Measurements from ENCODE around the gene VAC14. TPM values are rescaled to one million over a fixed set of nuclear protein-coding genes. Genes with fewer than 3 reads are reported as not detected.
A peak's percentile ranks its signal among the peaks of the same experiment; 100 is the strongest.

Gene VAC14
- total RNA-seq, 3 donors from 2014 or later = 32.3 to 35.1 (median 32.8) TPM

GRCh38 chr16:70789595-70790447, 11.1 kb downstream of the VAC14 start:
- Histone ChIP-seq H3K4me1 (ENCODE audit: low read depth) (no peaks in the 10 kb centered on the region), H3K36me3 (ENCODE audit: low read depth) (peaks cover 2% of the 10 kb centered on the region), H3K9me3 (no peaks in the 10 kb centered on the region), H3K4me3 (no peak overlapping the region)
- TF ChIP-seq CTCF (IDR thresholded peaks at IDR 0.05) = no peak
- no peak for DNase-seq
- ATAC-seq = no peak
- intact Hi-C loops (cut with DNase I, micrococcal nuclease) = no loop called here

- no peak for TF ChIP-seq CTCF (IDR thresholded peaks at IDR 0.05)
- peaks cover 7% of the 10 kb centered on the region for H3K36me3 ChIP-seq (ENCODE audit: low read depth)
- ATAC-seq (no peak), DNase-seq (peak in 2 of 3 donors; percentile 43 to 48)
- intact Hi-C loops (cut with DNase I, micrococcal nuclease) = no loop called here
- H3K4me1 ChIP-seq (ENCODE audit: low read depth) = no peaks in the 10 kb centered on the region
- H3K9me3 ChIP-seq = no peaks in the 10 kb centered on the region
- no peak overlapping the region for H3K4me3 ChIP-seq
Measured at GRCh38 chr16:70788668-70789594, 12.0 kb downstream of the VAC14 start.

GRCh38 chr16:70786020-70786755, 14.8 kb downstream of the VAC14 start:
- DNase-seq = no peak
- Histone ChIP-seq H3K36me3 (ENCODE audit: low read depth) (peaks cover 16% of the 10 kb centered on the region), H3K9me3 (no peaks in the 10 kb centered on the region), H3K4me1 (ENCODE audit: low read depth) (no peaks in the 10 kb centered on the region), H3K4me3 (no peak overlapping the region)
- no peak for ATAC-seq
- no peak for TF ChIP-seq CTCF (IDR thresholded peaks at IDR 0.05)
- intact Hi-C loops (cut with DNase I, micrococcal nuclease) = no loop called here

- no peak for ATAC-seq
- TF ChIP-seq CTCF (IDR thresholded peaks at IDR 0.05) = no peak
- DNase-seq = no peak
- H3K4me1 ChIP-seq (ENCODE audit: low read depth) = no peaks in the 10 kb centered on the region
- H3K9me3 ChIP-seq = no peaks in the 10 kb centered on the region
- intact Hi-C loops (cut with DNase I, micrococcal nuclease) = no loop called here
- peaks cover 21% of the 10 kb centered on the region for H3K36me3 ChIP-seq (ENCODE audit: low read depth)
- no peak overlapping the region for H3K4me3 ChIP-seq
Measured at GRCh38 chr16:70784692-70785555, 16.0 kb downstream of the VAC14 start.

Data from mucosa of descending colon (tissue), 3 donors.